BE2C (cell line): Measurements from ENCODE around the gene FGF14.

Source experiments
- DNase-seq: peaks from one replicate; pipeline ENCODE4 v3.0.0-alpha.2; 2020
- H3K27me3 ChIP-seq: fragments of 250-450 bp; sonication (Bioruptor Pico); 2 replicates; pipeline ENCODE4 v1.5.1; 2020; ENCODE audit warnings: mild to moderate bottlenecking
- H3K36me3 ChIP-seq: fragments of 250-450 bp; sonication (Bioruptor Pico); 2 replicates; pipeline ENCODE4 v1.5.1; 2020; ENCODE audit warnings: mild to moderate bottlenecking
- H3K4me1 ChIP-seq: fragments of 250-450 bp; sonication (Bioruptor Pico); 2 replicates; pipeline ENCODE4 v1.5.1; 2020
- H3K4me3 ChIP-seq: 2 replicates; pipeline ENCODE4 v1.5.1; 2011; ENCODE audit warnings: low read depth, low read length
- H3K9me3 ChIP-seq: fragments of 250-450 bp; sonication (Bioruptor Pico); 2 replicates; pipeline ENCODE4 v1.5.1; 2020
- TF ChIP-seq, protein P1 (sequence below): IDR thresholded peaks from 2 replicates; pipeline ENCODE4 v1.5.1; 2012; ENCODE audit warnings: mild to moderate bottlenecking, low read depth, low read length

FGF14 gene

DNA sequence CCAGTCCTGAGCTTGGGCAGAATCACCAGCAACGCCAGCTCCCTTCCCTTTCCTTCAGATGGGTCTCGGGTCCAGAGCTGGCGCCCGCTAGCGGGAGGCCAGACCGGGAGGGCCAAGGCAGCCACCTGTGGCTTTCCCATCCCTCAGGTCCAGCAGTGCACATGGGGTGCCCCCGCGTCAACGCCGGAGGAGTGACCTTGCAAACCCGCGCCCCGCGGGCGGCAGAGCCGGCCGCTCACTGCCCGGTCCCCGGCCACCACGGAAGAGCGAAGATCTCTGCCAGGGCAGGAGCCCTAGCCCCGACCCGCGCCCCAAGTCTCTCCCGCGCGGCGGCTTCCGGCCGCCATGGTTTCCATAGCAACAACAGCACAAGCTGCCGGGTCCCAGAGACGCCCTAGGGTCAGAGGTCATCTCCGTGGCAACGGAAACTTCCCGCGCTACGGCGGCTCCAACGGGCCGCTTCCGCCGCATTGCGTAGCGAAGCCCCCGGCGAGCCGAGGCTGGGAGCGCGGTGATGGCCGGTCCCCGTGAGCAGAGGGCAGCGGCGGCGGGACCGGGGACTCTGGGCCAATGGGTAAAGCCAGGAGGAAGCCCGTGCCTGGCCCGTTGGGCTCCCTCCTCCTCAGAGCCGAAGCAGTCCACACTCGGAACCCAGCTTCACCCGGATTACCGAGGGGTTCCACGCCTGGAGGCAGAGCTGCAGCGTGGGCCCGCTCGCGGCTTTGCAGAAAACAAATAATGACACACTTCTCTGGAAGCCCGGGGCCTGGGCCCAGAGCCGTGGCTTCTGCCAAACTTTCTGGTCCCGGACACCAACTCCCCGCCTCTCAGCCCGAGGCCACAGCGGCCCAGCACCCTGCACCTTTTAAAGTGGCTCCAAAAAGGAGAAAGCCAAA is 7.4 kb downstream of the FGF14 start:
- Histone ChIP-seq H3K4me1 (peaks cover 7% of the 10 kb centered on the region), H3K9me3 (no peaks in the 10 kb centered on the region), H3K4me3 (peak overlapping the region; percentile 83), H3K27me3 (no peaks in the 10 kb centered on the region), H3K36me3 (no peaks in the 10 kb centered on the region)
- TF ChIP-seq, protein P1, sequence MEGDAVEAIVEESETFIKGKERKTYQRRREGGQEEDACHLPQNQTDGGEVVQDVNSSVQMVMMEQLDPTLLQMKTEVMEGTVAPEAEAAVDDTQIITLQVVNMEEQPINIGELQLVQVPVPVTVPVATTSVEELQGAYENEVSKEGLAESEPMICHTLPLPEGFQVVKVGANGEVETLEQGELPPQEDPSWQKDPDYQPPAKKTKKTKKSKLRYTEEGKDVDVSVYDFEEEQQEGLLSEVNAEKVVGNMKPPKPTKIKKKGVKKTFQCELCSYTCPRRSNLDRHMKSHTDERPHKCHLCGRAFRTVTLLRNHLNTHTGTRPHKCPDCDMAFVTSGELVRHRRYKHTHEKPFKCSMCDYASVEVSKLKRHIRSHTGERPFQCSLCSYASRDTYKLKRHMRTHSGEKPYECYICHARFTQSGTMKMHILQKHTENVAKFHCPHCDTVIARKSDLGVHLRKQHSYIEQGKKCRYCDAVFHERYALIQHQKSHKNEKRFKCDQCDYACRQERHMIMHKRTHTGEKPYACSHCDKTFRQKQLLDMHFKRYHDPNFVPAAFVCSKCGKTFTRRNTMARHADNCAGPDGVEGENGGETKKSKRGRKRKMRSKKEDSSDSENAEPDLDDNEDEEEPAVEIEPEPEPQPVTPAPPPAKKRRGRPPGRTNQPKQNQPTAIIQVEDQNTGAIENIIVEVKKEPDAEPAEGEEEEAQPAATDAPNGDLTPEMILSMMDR, result peak; percentile 74
- peak; percentile 97 for DNase-seq

DNA sequence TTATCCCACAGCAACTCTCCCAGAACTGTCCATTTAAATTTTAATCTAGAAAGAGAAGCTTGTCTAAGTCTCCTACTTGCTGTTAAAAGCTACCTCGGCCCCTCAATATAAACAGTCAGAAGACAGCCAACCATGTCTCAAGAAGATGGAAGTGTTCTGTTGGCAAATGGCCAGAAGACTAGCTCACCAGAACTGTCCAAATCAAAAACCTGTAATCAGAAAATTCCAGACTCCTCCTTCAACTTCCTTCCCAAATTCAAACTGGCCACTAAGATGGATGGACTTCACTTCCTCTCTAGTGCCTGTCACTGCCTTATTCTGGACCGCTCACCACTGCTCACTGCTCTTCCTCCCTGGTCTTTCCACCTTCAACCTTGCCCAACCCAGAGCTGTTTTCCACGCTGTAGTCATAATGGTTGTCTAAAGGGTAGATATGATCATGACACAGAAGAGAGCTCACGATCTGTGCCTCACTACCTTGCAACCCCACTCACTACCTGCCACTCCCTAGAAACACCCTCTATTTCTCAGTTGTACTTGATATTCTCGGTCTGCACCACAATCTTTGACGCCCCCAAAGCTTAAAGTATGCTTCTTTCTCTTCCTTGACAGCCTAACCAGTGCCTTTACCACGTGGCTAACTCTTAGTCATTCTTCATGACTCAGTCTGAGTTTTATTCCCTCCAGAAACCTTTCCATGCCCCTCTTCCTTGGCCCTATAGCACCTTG is 9.2 kb downstream of the FGF14 start:
- peaks cover 7% of the 10 kb centered on the region for H3K4me1 ChIP-seq
- no peaks in the 10 kb centered on the region for H3K9me3 ChIP-seq
- no peaks in the 10 kb centered on the region; the same call in 1 of the 2 replicates for H3K36me3 ChIP-seq
- no peaks in the 10 kb centered on the region for H3K27me3 ChIP-seq
- DNase-seq, result no peak
- TF ChIP-seq, protein P1, result no peak
- no peak overlapping the region for H3K4me3 ChIP-seq

DNA sequence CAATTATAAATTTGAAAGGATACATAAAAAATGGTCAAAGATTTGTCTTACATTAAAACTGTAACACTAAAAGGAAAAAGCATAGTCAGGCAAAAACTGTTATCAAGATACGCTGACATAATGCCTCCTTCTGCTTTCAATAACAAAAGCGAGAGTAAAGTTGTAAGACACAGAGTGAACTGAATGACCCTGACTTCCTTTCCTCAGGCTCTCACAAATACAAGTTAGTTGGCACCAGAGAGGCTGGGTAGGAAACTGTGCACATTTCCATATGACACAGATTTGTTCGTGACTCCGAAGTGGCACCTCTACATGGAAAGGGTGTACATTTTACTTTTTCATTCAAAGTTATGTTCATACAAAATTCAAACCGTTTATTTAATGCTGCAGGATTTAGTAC is 15.4 kb downstream of the FGF14 start:
- no peaks in the 10 kb centered on the region for H3K27me3 ChIP-seq
- no peaks in the 10 kb centered on the region; the same call in 1 of the 2 replicates for H3K36me3 ChIP-seq
- no peak overlapping the region for H3K4me3 ChIP-seq
- DNase-seq, result no peak
- TF ChIP-seq, protein P1, result no peak
- H3K9me3 ChIP-seq, result no peaks in the 10 kb centered on the region
- H3K4me1 ChIP-seq, result no peaks in the 10 kb centered on the region

DNA sequence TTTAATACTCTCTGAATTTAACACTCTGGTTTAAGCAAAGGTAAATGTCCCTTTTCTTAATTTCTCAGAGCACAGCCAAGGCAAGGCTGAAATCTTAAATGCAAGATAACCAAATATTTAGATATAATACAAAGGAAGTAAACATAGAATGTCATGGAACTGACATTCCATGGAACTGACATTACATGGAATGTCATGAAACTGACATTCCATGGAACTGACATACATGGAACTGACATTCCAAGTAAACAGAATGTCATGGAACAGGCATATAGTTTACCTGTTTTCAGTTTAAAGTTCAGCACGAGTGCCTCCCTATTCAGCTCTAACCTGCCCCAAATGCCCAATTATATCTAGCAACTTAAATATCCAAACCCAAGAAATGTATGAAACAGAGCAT is 21.8 kb downstream of the FGF14 start:
- H3K4me1 ChIP-seq, result peaks cover 6% of the 10 kb centered on the region; the same call in 1 of the 2 replicates
- no peaks in the 10 kb centered on the region for H3K9me3 ChIP-seq
- no peaks in the 10 kb centered on the region for H3K36me3 ChIP-seq
- no peaks in the 10 kb centered on the region for H3K27me3 ChIP-seq
- no peak for DNase-seq
- H3K4me3 ChIP-seq, result no peak overlapping the region
- TF ChIP-seq, protein P1, result no peak

DNA sequence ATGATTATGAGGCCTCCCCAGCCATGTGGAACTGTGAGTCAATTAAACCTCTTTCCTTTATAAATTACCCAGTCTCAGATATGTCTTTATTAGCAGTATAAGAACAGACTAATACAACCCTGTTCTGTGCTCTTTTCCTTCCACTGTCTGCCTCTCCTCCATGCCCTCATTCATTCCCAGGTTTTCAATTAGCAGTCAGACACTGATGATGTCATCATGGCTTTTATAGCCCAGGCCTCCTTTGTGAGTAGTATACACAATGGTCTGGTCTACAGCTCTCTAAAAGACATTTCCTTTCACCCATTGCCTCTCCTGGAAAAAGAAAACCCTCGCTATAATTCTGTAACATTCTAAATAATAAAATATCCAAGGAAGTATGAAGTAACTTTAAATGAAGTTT is 25.5 kb downstream of the FGF14 start:
- H3K36me3 ChIP-seq, result no peaks in the 10 kb centered on the region
- DNase-seq, result no peak
- H3K9me3 ChIP-seq, result no peaks in the 10 kb centered on the region
- peaks cover 6% of the 10 kb centered on the region; the same call in 1 of the 2 replicates for H3K4me1 ChIP-seq
- no peak overlapping the region for H3K4me3 ChIP-seq
- TF ChIP-seq, protein P1, result no peak
- no peaks in the 10 kb centered on the region for H3K27me3 ChIP-seq
